Measurements from ENCODE around the gene FFAR1.
"Not testable (repeated sequence)": the region's sequence is repeated elsewhere in the genome, so short reads cannot be mapped to it uniquely, and the experiment has no call there.

FFAR1 gene

GRCh38 chr19:35344511-35345031, 3.1 kb upstream of the FFAR1 start:
- no peak for DNase-seq

DNA sequence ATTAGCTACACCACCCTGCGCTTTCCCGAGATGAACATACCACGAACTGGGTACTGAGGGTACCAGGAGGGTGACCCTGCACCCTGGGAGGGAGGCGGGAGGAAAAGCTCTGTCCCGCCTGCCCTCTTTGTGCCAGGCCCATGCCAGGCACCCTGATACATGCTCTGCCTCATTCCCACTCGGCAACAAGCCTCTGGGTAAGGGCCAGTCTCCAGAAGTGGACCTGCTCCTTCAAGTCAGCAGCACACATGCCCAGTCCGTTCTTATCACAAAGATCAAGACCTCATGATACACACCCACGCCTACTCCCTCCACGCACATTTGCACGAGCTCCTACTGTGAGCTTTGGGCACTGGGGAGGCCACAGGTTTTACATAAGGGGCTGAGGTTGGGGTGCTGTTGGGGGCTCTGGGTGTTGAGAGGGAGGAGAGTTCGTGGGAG, 2.0 kb upstream of the FFAR1 start:
- no peak for DNase-seq

DNA sequence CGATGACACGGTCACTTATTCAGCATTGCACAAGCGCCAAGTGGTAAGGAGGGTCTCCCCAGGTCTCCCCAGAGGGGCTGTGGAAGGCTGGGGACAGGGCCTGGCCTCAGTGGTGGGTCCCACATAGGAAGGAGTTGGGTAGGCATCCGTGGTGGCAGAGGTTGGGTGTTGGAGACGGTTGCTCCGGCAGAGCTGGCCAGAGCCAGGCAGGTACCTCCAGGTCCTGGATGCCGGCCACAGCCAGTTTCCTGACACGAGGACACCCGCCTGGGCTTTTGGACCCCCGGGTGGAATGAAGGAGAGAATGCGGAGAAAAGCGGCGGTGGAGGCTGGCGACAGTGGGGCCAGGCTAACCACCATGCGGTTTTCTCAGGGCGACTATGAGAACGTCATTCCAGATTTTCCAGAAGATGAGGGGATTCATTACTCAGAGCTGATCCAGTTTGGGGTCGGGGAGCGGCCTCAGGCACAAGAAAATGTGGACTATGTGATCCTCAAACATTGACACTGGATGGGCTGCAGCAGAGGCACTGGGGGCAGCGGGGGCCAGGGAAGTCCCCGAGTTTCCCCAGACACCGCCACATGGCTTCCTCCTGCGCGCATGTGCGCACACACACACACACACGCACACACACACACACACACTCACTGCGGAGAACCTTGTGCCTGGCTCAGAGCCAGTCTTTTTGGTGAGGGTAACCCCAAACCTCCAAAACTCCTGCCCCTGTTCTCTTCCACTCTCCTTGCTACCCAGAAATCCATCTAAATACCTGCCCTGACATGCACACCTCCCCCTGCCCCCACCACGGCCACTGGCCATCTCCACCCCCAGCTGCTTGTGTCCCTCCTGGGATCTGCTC, 1.3 kb upstream of the FFAR1 start:
- no peak for DNase-seq

- no peak for DNase-seq
Observed at GRCh38 chr19:35347930-35348298, 212 bp downstream of the FFAR1 start.

GRCh38 chr19:35348911-35349611, 1.4 kb downstream of the FFAR1 start:
- DNase-seq: peak; percentile 20

DNA sequence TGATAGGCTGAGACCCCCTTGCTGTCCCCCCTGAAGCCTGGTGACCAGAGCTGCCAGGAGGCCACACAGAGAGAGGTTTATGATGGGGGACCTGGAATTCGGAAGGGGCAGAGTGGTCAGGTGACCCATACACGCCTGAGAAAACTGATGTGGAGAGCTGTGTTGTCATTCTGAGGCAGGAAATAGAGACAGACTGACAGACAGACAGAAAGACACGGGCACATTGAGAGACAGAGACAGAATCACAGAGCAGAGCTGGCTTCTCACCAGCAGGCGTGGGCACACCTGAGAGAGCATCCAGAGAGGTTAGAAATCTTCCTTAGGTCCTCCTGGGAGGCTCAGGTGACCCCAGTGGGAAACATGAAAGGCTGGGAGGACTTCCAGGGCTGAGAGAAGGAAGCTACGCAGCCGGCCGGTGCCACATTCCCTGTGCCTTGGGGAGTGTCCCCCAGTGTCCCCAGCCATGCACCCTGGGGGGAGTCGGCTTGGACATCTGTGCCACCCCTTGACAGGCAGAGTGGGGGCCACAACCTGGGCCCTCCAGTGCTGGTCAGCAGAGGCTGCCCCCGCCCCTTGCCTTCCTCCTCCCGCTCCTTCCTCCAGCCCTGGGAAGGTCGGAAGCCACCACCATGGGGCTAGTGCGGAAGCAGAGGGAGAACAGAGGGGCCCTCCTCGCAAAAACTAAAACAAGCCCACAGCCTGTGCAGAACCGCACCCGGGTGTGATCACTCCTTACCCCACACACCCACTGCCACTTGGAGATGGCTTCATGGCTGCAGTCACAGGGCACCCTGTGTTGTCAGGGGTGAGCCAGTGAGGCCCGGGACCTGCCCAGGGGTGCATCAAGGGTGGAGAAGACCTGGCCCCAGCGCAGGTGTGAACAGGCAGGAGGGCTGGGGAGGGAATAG, 2.2 kb downstream of the FFAR1 start:
- no peak for DNase-seq

GRCh38 chr19:35350591-35350990, 2.9 kb downstream of the FFAR1 start:
- no peak for DNase-seq

- DNase-seq: no peak
Observed at GRCh38 chr19:35351411-35352176, 3.9 kb downstream of the FFAR1 start.

DNA sequence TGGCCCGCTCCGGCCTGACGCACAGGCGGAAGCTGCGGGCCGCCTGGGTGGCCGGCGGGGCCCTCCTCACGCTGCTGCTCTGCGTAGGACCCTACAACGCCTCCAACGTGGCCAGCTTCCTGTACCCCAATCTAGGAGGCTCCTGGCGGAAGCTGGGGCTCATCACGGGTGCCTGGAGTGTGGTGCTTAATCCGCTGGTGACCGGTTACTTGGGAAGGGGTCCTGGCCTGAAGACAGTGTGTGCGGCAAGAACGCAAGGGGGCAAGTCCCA, 4.4 kb downstream of the FFAR1 start:
- DNase-seq: no peak

- DNase-seq: peak; percentile 70
Observed at GRCh38 chr19:35352448-35353304, 5.0 kb downstream of the FFAR1 start.

GRCh38 chr19:35353635-35354034, 5.9 kb downstream of the FFAR1 start:
- no peak for DNase-seq

DNA sequence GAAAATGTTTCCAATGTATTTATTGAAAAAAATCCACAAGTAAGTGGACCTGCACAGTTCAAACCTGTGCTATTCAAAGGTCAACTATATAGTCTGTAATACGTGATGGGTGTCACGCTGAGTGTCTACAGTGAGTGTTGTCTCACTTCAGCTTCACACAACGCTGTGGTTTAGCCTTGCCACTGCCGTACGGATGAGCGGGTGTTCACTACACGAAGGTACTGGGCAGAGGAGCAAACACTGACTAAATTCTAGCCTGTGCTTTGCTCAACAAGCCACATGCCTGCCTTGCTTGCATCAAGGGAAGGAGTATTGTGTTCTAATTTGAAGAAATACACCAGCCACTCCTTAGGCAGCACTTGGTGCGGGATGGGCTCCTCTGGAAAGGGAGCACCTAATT, 7.2 kb downstream of the FFAR1 start:
- no peak for DNase-seq

GRCh38 chr19:35355791-35356460, 8.2 kb downstream of the FFAR1 start:
- DNase-seq: no peak

DNA sequence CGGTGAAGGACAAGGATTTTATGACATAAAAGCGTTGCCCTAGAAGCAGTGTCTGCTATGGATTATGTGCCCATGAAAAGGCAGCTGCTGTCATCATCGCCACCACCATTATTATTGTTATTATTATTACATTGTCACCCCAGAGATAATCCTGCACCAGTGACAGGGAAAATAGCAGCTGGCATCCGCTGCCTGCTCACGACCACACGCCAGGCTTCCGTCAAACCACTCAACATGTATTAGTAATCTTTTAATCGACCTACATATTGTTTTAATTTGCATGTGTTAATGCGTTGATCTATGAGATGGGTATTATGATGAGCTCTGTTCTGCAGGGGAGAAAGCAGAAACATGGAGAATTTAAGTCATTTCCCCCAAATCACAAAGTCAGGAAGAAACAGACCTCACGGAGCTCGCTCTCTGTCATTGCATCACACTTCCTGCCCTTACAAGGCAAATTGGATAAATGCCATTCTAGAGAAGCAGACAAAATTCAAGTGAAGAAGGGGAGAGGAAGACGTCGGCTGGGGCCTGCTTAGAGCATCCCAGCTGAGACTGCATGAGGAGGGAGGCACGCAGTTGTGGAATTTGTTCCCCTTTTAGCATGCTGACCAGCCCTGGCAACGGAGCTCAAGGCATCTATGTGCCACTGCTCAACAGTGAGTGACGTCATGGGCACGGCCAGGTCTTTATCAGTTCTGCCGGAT, 10.3 kb downstream of the FFAR1 start, which contains the start of gene FFAR3:
Gene FFAR3, plus strand, starts transcription at position 594 of the 707 bp plus-strand sequence. CDS start 431 bp downstream, outside the sequence.
- DNase-seq: no peak

GRCh38 chr19:35358834-35359233, 11.1 kb downstream of the FFAR1 start:
- DNase-seq: not testable (repeated sequence)

- not testable (repeated sequence) for DNase-seq
Observed at GRCh38 chr19:35359395-35359794, 11.7 kb downstream of the FFAR1 start.

- not testable (repeated sequence) for DNase-seq
Observed at GRCh38 chr19:35360081-35360480, 12.4 kb downstream of the FFAR1 start.

DNA sequence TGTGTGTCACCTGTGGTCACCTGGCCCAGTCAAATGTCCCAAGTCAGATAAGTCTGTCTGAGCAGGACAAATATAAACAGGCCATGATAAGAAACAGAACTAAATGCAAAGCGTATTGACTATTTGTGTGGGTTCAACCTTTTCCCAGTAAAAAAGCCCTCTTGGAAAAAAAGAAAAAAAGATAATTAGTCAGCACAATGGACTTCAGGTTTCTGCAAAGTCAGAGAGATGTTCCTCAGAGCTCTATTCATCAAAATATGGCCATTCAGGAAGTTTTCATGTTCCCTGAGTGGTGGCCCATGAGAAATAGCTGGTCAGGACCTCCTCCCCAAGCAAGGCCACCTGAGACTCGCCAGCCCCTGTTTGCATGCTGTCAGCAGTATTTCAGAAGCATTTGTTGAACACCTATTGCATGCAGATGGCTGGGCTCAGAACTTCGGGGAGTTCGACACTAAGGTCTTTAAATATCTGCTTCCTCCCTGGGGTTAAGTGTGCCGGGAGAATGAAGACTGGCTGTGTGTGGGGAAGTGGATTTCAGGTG, 13.2 kb downstream of the FFAR1 start:
- DNase-seq: no peak

DNA sequence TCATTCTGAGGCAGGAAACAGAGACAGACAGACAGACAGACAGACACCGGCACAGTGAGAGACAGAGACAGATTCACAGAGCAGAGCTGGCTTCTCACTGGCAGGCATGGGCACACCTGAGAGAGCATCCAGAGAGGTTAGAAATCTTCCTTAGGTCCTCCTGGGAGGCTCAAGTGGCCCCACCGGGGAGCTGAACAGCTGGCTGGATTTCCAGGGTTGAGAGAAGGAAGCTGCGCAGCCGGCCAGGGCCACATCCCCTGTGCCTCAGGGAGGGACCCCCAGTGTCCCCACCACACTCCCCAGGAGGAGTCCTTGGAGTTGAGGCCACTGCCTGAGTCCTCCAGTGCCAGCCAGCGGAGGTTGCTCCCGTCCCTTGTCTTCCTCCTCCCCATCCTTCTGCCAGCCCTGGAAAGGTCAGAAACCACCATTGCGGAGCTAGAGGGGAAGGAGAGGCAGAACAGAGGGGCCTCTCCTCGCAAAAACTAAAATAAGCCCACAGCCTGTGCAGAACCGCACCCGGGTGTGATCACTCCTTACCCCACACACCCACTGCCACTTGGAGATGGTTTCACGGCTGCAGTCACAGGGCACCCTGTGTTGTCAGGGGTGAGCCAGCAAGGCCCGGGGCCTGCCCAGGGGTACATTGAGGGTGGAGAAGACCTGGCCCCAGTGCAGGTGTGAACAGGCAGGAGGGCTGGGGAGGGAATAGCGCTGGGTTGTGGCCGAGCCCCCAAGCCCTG, 14.7 kb downstream of the FFAR1 start:
- DNase-seq: no peak
